ENCODE data around the gene RNF224.

RNF224 gene

GRCh38 chr9:137191691-137192447 lies 35.4 kb upstream of the RNF224 start:
- no peak for TF ChIP-seq CTCF (IDR thresholded peaks at IDR 0.05; ENCODE audit: low read depth, low read length)
- no peak for DNase-seq (ENCODE audit: low read depth, low spot score)
- in situ Hi-C loops (cut with HindIII; ENCODE audit: low sequenced_read_pairs): no loop called here
- H3K4me3 ChIP-seq (ENCODE audit: low read depth, low read length): no peak overlapping the region

- H3K4me3 ChIP-seq (ENCODE audit: low read depth, low read length): no peak overlapping the region
- in situ Hi-C loops (cut with HindIII; ENCODE audit: low sequenced_read_pairs): no loop called here
These were observed 34.9 kb upstream of the RNF224 start for GRCh38 chr9:137192448-137192780.

GRCh38 chr9:137192859-137193258 lies 34.4 kb upstream of the RNF224 start:
- TF ChIP-seq CTCF (IDR thresholded peaks at IDR 0.05; ENCODE audit: low read depth, low read length): no peak
- DNase-seq (ENCODE audit: low read depth, low spot score): no peak
- H3K4me3 ChIP-seq (ENCODE audit: low read depth, low read length): no peak overlapping the region
- in situ Hi-C loops (cut with HindIII; ENCODE audit: low sequenced_read_pairs): no loop called here

More at GRCh38 chr9:137192448-137192780, 34.9 kb upstream of the RNF224 start:
- TF ChIP-seq CTCF (IDR thresholded peaks at IDR 0.05; ENCODE audit: low read depth, low read length): no peak
- no peak for DNase-seq (ENCODE audit: low read depth, low spot score)

GRCh38 chr9:137193771-137194170 lies 33.5 kb upstream of the RNF224 start:
- TF ChIP-seq CTCF (IDR thresholded peaks at IDR 0.05; ENCODE audit: low read depth, low read length): no peak
- DNase-seq (ENCODE audit: low read depth, low spot score): no peak
- in situ Hi-C loops (cut with HindIII; ENCODE audit: low sequenced_read_pairs): no loop called here
- no peak overlapping the region for H3K4me3 ChIP-seq (ENCODE audit: low read depth, low read length)

- no peak overlapping the region for H3K4me3 ChIP-seq (ENCODE audit: low read depth, low read length)
- no peak for TF ChIP-seq CTCF (IDR thresholded peaks at IDR 0.05; ENCODE audit: low read depth, low read length)
- DNase-seq (ENCODE audit: low read depth, low spot score): no peak
- in situ Hi-C loops (cut with HindIII; ENCODE audit: low sequenced_read_pairs): no loop called here
These were observed 32.9 kb upstream of the RNF224 start for GRCh38 chr9:137194388-137194787.

- DNase-seq (ENCODE audit: low read depth, low spot score): no peak
- in situ Hi-C loops (cut with HindIII; ENCODE audit: low sequenced_read_pairs): no loop called here
- H3K4me3 ChIP-seq (ENCODE audit: low read depth, low read length): no peak overlapping the region
- no peak for TF ChIP-seq CTCF (IDR thresholded peaks at IDR 0.05; ENCODE audit: low read depth, low read length)
These were observed 32.4 kb upstream of the RNF224 start for GRCh38 chr9:137194909-137195308.
